HG02973 (cell line): ENCODE measurements around the gene LACRT.
"Not testable (repeated sequence)": the region's sequence is repeated elsewhere in the genome, so short reads cannot be mapped to it uniquely, and the experiment has no call there.

Experiments
- ATAC-seq: cut with Tn5 transposase; IDR thresholded peaks from one replicate; pipeline ENCODE4 v1.9.1; 2021; ENCODE audit warnings: moderate library complexity; ENCODE audit not compliant: unreplicated experiment

Gene LACRT, protein sequence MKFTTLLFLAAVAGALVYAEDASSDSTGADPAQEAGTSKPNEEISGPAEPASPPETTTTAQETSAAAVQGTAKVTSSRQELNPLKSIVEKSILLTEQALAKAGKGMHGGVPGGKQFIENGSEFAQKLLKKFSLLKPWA

DNA sequence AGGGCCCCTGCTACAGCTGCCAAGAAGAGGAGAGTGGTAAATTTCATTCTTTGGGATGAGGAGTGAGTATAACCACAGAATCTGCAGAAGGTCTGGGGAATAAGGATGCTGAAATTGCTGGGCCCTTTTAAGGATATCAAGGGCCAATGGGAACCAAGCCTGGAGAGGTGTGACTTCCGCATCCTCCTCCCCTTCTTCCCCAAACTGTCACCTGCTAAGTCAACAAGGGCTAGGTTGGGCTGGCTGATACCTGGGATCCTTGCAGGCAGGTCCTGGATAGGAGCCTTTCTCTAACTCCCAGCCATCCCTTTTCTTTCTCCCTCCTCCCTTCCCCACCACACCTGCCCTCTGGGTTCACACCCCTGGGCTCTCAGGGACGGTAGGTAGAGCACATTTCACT is at the start of gene LACRT:
Gene LACRT, minus strand, starts transcription at position 101 of the 400 bp plus-strand sequence. Its CDS starts 54 bp downstream, at position 47.
- no peak for ATAC-seq

DNA sequence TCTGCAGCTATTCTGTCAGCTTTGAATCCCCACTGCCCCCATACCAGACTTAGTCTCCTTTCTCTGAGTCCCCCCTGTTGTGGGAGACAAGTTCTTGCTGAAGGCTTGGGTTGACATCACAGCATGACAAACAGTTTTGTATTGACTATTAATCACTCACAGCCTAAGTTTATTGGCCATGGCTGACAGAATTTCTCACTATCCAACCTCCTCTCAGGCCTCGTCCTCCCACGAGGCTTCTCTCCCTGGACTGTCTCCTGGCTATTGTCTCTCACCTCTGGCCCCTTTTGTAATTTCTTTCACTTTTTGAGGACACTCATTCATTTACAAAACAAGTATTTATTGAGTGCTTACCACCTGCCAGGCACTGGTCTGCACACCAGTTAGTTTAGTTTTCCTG is 48.7 kb upstream of the LACRT start:
- ATAC-seq, result no peak

DNA sequence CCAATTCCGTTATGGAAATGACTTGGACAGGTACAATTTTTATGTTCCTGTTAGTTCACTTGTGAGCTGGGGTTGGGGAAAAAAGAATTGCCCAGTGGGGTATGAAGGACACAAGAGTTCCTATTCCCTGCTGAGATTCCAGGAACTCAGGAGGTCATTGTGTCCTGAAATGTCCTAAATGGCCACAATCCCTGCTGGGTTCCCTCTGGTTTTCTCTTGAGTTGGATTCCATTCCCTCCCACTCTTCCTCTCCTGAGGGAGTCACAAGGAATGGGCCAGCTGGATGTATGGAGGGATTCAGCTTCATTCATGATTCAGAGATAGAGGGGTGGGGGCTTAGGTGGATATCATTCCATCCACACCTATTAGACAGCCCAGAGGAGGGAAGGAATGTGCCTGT is 48.0 kb upstream of the LACRT start:
- ATAC-seq, result no peak

GRCh38 chr12:54680374-54680773 is 45.7 kb upstream of the LACRT start:
- peak; percentile 72 for ATAC-seq

GRCh38 chr12:54678131-54678530 is 43.4 kb upstream of the LACRT start:
- ATAC-seq, result no peak

GRCh38 chr12:54667945-54668344 is 33.2 kb upstream of the LACRT start:
- ATAC-seq, result no peak

GRCh38 chr12:54666008-54666407 is 31.3 kb upstream of the LACRT start:
- no peak for ATAC-seq

DNA sequence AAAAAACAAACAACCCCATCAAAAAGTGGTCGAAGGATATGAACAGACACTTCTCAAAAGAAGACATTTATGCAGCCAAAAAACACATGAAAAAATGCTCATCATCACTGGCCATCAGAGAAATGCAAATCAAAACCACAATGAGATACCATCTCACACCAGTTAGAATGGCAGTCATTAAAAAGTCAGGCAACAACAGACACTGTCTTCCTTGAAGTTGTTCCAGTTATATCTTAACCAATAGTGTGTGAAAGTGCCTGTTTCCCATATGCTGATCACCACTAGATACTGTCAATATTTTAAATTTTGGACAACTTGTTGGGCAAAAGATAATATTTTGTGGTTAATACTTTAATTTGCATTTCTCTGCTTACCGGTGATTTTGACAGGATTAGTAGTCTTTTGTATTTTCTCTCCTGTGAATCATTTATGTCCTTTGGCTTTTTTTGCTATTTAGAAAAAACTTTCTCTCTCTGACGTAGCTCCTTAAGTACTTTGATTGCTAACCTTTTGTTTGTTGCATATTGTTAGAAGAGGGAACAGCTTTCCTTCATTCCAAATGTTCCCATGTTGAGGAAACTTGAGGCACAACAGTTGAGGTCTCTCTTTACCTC is 30.4 kb upstream of the LACRT start:
- ATAC-seq, result not testable (repeated sequence)

- no peak for ATAC-seq
Observed at GRCh38 chr12:54663603-54664002, 28.9 kb upstream of the LACRT start.

GRCh38 chr12:54662026-54662425 is 27.3 kb upstream of the LACRT start:
- no peak for ATAC-seq

- ATAC-seq, result no peak
Observed at GRCh38 chr12:54661048-54661447, 26.4 kb upstream of the LACRT start.

- no peak for ATAC-seq
Observed at GRCh38 chr12:54660320-54660962, 25.7 kb upstream of the LACRT start.

GRCh38 chr12:54658306-54659264 is 23.9 kb upstream of the LACRT start:
- ATAC-seq, result peak; percentile 77

DNA sequence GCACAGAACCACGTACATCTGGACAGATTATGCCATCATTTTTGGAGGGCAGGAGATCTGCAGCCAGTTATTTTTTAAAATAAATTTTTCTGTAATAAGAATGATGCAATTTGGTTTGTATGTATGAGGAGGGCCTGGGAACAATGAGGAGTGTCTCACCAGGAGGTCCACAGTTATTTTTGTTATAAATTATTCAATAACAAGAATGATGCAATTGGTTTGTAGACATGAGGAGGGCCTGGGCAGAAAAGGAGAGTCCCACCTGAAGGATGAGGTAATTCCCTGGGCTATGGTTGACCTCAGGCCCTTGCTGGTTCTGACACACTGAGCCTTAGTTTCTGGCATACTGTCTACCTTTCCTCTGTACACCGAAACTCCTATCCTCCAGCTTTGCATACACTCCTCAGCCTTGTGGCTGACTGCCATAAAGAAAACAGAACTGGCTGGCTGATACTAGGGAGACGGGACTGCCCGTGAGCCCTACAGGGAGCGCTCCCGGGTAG is 22.5 kb upstream of the LACRT start:
- ATAC-seq, result no peak

DNA sequence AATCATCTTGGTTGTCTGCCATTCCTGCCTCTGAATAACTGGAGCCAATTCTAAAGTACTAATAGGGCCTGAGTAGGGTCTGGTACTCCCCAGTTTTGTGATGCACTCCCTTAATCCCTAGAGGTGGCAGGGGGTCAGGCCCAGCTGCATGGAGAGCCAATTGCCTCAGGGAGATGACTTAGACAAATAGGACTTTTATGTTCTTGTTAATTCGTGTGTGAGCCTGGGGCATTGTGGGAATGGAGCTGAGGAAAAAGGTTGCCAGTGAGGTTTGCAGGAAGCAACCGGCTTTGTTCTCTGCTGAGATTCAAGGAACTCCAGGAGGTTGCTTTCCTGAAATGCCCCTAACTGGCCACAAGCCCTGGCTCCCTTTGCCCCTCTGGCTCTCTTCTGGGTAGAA is 20.2 kb upstream of the LACRT start:
- no peak for ATAC-seq

DNA sequence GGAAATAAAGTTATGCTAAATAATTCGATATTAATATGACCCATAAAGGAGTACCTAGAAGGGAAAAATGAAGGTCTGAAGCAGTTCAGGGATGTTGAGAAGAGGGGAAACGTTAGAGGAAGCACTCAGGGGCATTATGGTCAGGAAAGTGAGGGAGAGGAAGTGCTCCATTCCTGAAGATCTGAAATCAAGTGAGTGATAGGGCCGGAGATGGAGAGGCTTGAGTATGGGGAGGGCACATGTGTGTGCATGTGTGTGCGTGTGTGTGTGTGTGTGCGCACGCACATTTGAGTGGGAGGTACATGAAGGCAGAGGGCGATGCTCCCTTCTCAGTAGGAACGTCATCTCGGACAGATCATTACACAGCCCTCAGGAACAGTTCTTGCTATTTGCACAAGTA is 18.3 kb upstream of the LACRT start:
- ATAC-seq, result no peak

DNA sequence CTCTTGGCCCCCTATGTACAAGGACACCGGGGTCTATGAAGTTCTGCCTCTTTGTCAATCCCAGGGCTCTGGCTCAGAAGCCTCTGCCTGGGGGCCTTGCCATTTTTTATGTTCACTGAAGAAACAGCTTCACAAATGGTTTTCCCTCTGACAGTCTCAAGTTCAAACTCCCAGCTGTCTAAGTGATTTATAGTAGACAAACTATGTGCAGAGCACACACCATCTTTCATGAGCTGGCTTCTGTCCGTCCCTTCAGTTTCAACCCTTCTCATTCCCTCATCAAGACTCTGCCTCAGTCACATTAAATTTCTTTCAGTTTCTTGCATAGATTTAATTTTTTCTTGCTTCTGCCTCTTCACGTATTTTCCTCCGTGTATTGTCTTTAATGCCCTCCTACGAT is 16.2 kb upstream of the LACRT start:
- no peak for ATAC-seq

- ATAC-seq, result no peak
Observed at GRCh38 chr12:54650409-54650808, 15.7 kb upstream of the LACRT start.

GRCh38 chr12:54649825-54650224 is 15.1 kb upstream of the LACRT start:
- no peak for ATAC-seq

GRCh38 chr12:54648265-54648664 is 13.6 kb upstream of the LACRT start, which contains the start of gene DCD:
Gene DCD (minus strand): TSS chr12:54648365. CDS start chr12:54648303, 62 bp downstream.
- ATAC-seq, result no peak

GRCh38 chr12:54641554-54641953 is 6.9 kb upstream of the LACRT start:
- no peak for ATAC-seq
